Effector CD8-positive, alpha-beta T cell (primary cell): Measurements from ENCODE around the gene GLRX.
"Not testable (repeated sequence)": the region's sequence is repeated elsewhere in the genome, so short reads cannot be mapped to it uniquely, and the experiment has no call there.

Experiments used
- DNase-seq: peaks from one replicate; lab custom pipeline; 2025; lab: John Stamatoyannopoulos, UW

GLRX gene

GRCh38 chr5:95826949-95827891 lies 4.7 kb upstream of the GLRX start:
- DNase-seq, result no peak

GRCh38 chr5:95825495-95825894 lies 3.0 kb upstream of the GLRX start:
- no peak for DNase-seq

- no peak for DNase-seq
Observed at GRCh38 chr5:95824747-95825146, 2.2 kb upstream of the GLRX start.

GRCh38 chr5:95823738-95824609 lies 1.4 kb upstream of the GLRX start:
- DNase-seq, result peak; percentile 33

- no peak for DNase-seq
Observed at GRCh38 chr5:95823218-95823737, 752 bp upstream of the GLRX start.

GRCh38 chr5:95822043-95822541 lies 434 bp downstream of the GLRX start:
- DNase-seq, result peak; percentile 7

- no peak for DNase-seq
Observed at GRCh38 chr5:95821110-95822021, 1.2 kb downstream of the GLRX start.

GRCh38 chr5:95818181-95819147 lies 4.1 kb downstream of the GLRX start:
- no peak for DNase-seq

- no peak for DNase-seq
Observed at GRCh38 chr5:95817430-95817829, 5.1 kb downstream of the GLRX start.

- no peak for DNase-seq
Observed at GRCh38 chr5:95816776-95817175, 5.8 kb downstream of the GLRX start.

GRCh38 chr5:95816341-95816740 lies 6.2 kb downstream of the GLRX start:
- DNase-seq, result no peak

- no peak for DNase-seq
Observed at GRCh38 chr5:95815155-95815729, 7.3 kb downstream of the GLRX start.

GRCh38 chr5:95813035-95813434 lies 9.5 kb downstream of the GLRX start:
- not testable (repeated sequence) for DNase-seq

- peak; percentile 10 for DNase-seq
Observed at GRCh38 chr5:95812074-95812471, 10.5 kb downstream of the GLRX start.

GRCh38 chr5:95811461-95812073 lies 11.0 kb downstream of the GLRX start:
- not testable (repeated sequence) for DNase-seq

- DNase-seq, result not testable (repeated sequence)
Observed at GRCh38 chr5:95811126-95811423, 11.5 kb downstream of the GLRX start.

- DNase-seq, result no peak
Observed at GRCh38 chr5:95810305-95811125, 12.0 kb downstream of the GLRX start.

- DNase-seq, result no peak
Observed at GRCh38 chr5:95809414-95809960, 13.0 kb downstream of the GLRX start.
